Esophagus squamous epithelium (tissue), 5 donors: ENCODE results near the gene MCC. TPM values are rescaled to one million over a fixed set of nuclear protein-coding genes. Genes with fewer than 3 reads are reported as not detected.

Experiments used
- DNase-seq: peaks from one replicate; lab custom pipeline; 2025; lab: John Stamatoyannopoulos, UW
- H3K27ac ChIP-seq, 4 donors: fragments of 200-600 bp; sonication (generic); one replicate each; pipeline ENCODE4 v1.5.1; 2016 to 2019; ENCODE audit warnings: mild to moderate bottlenecking in 1 of 4
- H3K27me3 ChIP-seq, 4 donors: fragments of 200-600 bp; sonication (generic); 1 replicate in 3 of 4; 2 replicates in 1 of 4; pipeline versions ENCODE4 v1.5.1 to v1.6.0; 2017 to 2021; ENCODE audit warnings: antibody characterized with exemption in 1 of 4
- H3K36me3 ChIP-seq, 3 donors: fragments of 200-600 bp; sonication (generic); one replicate each; pipeline ENCODE4 v1.5.1; 2016 to 2019
- H3K4me1 ChIP-seq, 3 donors: fragments of 200-600 bp; sonication (generic); one replicate each; pipeline ENCODE4 v1.5.1; 2017 to 2019
- H3K4me3 ChIP-seq, 4 donors: fragments of 200-600 bp; sonication (generic); 1 replicate in 3 of 4; 2 replicates in 1 of 4; pipeline ENCODE4 v1.5.1; 2016 to 2019; ENCODE audit warnings: mild to moderate bottlenecking in 2 of 4, moderate library complexity in 1 of 4
- H3K9me3 ChIP-seq, 3 donors: fragments of 200-600 bp; sonication (generic); one replicate each; pipeline ENCODE4 v1.5.1; 2016 to 2019
- CTCF ChIP-seq, 6 experiments: fragments of 450-650 bp in 4 of 6; fragments of 200-600 bp in 2 of 6; sonication (generic) in 2 of 6; IDR thresholded peaks; one replicate each; pipeline ENCODE4 v1.5.1; 2016 to 2019; ENCODE audit warnings: antibody characterized with exemption in 6 of 6, mild to moderate bottlenecking in 4 of 6, moderate library complexity in 4 of 6
- POLR2A ChIP-seq, 4 donors: fragments of 450-650 bp; IDR thresholded peaks; one replicate each; pipeline ENCODE4 v1.6.1; 2017; ENCODE audit warnings: antibody characterized with exemption in 4 of 4, mild to moderate bottlenecking in 4 of 4, moderate library complexity in 3 of 4
- WGBS, 2 donors: methylation state at CpG; one replicate each; pipeline ENCODE4 v1.1.5; 2018; 5-methylcytosine and 5-hydroxymethylcytosine counted together
- intact Hi-C: fragments of 100-400 bp; cut with DNase I; formaldehyde crosslinking; loops from one replicate; pipeline ENCODE4 v1.15.0; 2022
- total RNA-seq, 4 donors: library from RNA; depleted of rRNA; stranded (reverse); fragments of >200 nt; gene quantifications; one replicate each; pipeline ENCODE4 v1.1.0, GENCODE V29; 2016
- donor health status: DM: yes; HTN: yes; CAD: no.

MCC gene
- total RNA-seq, 4 donors from 2014 or later: 41.6 to 45.4 (median 43.4) TPM

- no peak for DNase-seq
- Histone ChIP-seq H3K36me3 (peaks cover 0 to 84% (median 0%) of the 10 kb centered on the region in 3 donors), H3K9me3 (no peaks in the 10 kb centered on the region), H3K27me3 (no peaks in the 10 kb centered on the region), H3K4me1 (peaks cover 0 to 7% (median 0%) of the 10 kb centered on the region in 3 donors), H3K27ac (no peak overlapping the region), H3K4me3 (no peak overlapping the region)
- intact Hi-C loops: no loop called here
- TF ChIP-seq CTCF (IDR thresholded peaks at IDR 0.05): no peak
- no peak for TF ChIP-seq POLR2A (IDR thresholded peaks at IDR 0.05)
- WGBS, 2 donors: 90 to 100% methylated on average over 1 of the region's 1 CpG
Measured at GRCh38 chr5:113036826-113037225, 451.4 kb downstream of the MCC start.

GRCh38 chr5:113036321-113036720 lies 451.9 kb downstream of the MCC start:
- no peaks in the 10 kb centered on the region for H3K9me3 ChIP-seq
- no peak for DNase-seq
- peaks cover 0 to 84% (median 0%) of the 10 kb centered on the region in 3 donors for H3K36me3 ChIP-seq
- WGBS, 2 donors: 86 to 100% methylated on average over 1 to 2 of the region's 4 CpGs
- H3K4me1 ChIP-seq: peaks cover 0 to 7% (median 0%) of the 10 kb centered on the region in 3 donors
- H3K27me3 ChIP-seq: no peaks in the 10 kb centered on the region
- TF ChIP-seq CTCF (IDR thresholded peaks at IDR 0.05): no peak
- no peak for TF ChIP-seq POLR2A (IDR thresholded peaks at IDR 0.05)
- H3K27ac ChIP-seq: no peak overlapping the region
- H3K4me3 ChIP-seq: no peak overlapping the region
- intact Hi-C loops: no loop called here

- DNase-seq: no peak
- no peaks in the 10 kb centered on the region for H3K27me3 ChIP-seq
- TF ChIP-seq CTCF (IDR thresholded peaks at IDR 0.05): no peak
- TF ChIP-seq POLR2A (IDR thresholded peaks at IDR 0.05): no peak
- intact Hi-C loops: no loop called here
- peaks cover 0 to 84% (median 0%) of the 10 kb centered on the region in 3 donors for H3K36me3 ChIP-seq
- H3K4me3 ChIP-seq: no peak overlapping the region
- no peaks in the 10 kb centered on the region for H3K9me3 ChIP-seq
- 75 to 82% methylated on average over 1 of the region's 1 CpG for WGBS, 2 donors
- H3K27ac ChIP-seq: no peak overlapping the region
- H3K4me1 ChIP-seq: peaks cover 0 to 7% (median 0%) of the 10 kb centered on the region in 3 donors
Measured at GRCh38 chr5:113035096-113035495, 453.2 kb downstream of the MCC start.

- TF ChIP-seq POLR2A (IDR thresholded peaks at IDR 0.05) (no peak), CTCF (IDR thresholded peaks at IDR 0.05) (no peak)
- WGBS, 2 donors: 83 to 92% methylated on average over 12 to 13 of the region's 13 CpGs
- H3K4me3 ChIP-seq: no peak overlapping the region
- intact Hi-C loops: no loop called here
- peaks cover 0 to 84% (median 0%) of the 10 kb centered on the region in 3 donors for H3K36me3 ChIP-seq
- no peaks in the 10 kb centered on the region for H3K9me3 ChIP-seq
- peaks cover 0 to 7% (median 0%) of the 10 kb centered on the region in 3 donors for H3K4me1 ChIP-seq
- no peak overlapping the region for H3K27ac ChIP-seq
- no peaks in the 10 kb centered on the region for H3K27me3 ChIP-seq
- DNase-seq: no peak
Measured at GRCh38 chr5:113034182-113034773, 454.0 kb downstream of the MCC start.

GRCh38 chr5:113031557-113031956 lies 456.7 kb downstream of the MCC start:
- H3K9me3 ChIP-seq: no peaks in the 10 kb centered on the region
- no peaks in the 10 kb centered on the region for H3K27me3 ChIP-seq
- WGBS, 2 donors: 62 to 100% methylated on average over 1 to 2 of the region's 2 CpGs
- no peak overlapping the region for H3K27ac ChIP-seq
- H3K36me3 ChIP-seq: peaks cover 0 to 84% (median 14%) of the 10 kb centered on the region in 3 donors
- intact Hi-C loops: no loop called here
- DNase-seq: no peak
- TF ChIP-seq CTCF (IDR thresholded peaks at IDR 0.05) (no peak), POLR2A (IDR thresholded peaks at IDR 0.05) (no peak)
- peaks cover 0 to 7% (median 0%) of the 10 kb centered on the region in 3 donors for H3K4me1 ChIP-seq
- no peak overlapping the region for H3K4me3 ChIP-seq
